Stimulated activated CD8-positive, alpha-beta memory T cell treated with anti-CD3 and anti-CD28 coated beads, Interleukin-15, amount 100 ng/mL, for 24 hours (primary cell): ENCODE measurements around the gene FGGY.
"Not testable (repeated sequence)": the region's sequence is repeated elsewhere in the genome, so short reads cannot be mapped to it uniquely, and the experiment has no call there.

Experiments used
- DNase-seq: peaks from one replicate; pipeline ENCODE4 v3.0.0-alpha.2; 2020; ENCODE audit warnings: low read depth

Gene FGGY, protein sequence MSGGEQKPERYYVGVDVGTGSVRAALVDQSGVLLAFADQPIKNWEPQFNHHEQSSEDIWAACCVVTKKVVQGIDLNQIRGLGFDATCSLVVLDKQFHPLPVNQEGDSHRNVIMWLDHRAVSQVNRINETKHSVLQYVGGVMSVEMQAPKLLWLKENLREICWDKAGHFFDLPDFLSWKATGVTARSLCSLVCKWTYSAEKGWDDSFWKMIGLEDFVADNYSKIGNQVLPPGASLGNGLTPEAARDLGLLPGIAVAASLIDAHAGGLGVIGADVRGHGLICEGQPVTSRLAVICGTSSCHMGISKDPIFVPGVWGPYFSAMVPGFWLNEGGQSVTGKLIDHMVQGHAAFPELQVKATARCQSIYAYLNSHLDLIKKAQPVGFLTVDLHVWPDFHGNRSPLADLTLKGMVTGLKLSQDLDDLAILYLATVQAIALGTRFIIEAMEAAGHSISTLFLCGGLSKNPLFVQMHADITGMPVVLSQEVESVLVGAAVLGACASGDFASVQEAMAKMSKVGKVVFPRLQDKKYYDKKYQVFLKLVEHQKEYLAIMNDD

DNA sequence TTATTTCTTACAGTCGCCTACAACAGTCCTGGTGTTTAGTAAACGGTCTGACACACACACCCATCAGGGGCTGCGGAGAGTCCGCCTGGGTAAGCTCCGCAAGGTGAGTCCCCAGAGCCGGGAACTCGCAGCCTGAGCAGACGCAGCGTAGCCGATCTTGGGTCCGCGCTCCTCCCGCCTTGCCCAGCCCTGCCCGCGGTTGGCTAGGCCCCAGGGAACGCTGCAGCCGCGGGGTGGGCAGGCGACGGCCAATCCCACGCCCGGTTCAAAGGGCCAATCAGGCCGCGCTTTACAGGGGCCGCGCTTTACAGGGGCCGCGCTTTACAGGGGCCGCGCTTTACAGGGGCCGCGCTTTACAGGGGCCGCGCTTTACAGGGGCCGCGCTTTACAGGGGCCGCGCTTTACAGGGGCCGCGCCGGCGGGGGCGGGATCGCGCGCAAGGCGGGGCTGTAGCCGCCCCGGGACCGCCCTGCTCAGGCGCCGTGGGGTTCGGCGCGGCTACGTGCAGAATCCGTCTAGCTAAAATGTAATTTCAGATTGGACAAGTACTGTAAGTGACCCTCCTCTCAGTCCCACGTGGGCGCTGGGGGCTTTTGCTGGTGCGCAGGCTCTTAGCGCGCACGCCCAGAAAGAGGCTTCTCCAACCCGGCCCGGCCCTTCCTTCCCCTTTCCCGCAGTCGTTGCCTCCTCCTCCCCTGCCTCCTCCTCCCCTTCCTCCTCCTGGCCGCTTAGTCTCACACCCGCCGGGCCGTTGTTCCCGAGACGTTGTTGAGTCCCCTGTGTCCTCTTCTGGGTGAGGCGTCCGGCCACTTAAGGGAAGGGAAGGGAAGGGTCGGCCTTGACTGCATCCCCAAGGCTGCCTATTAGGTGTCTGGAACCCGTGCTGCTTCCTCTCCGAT is at the start of gene FGGY:
TSS of gene FGGY (plus strand) at position 737 of the 899 bp plus-strand sequence. CDS start 24,456 bp downstream, outside the sequence.
- DNase-seq: peak; percentile 65

DNA sequence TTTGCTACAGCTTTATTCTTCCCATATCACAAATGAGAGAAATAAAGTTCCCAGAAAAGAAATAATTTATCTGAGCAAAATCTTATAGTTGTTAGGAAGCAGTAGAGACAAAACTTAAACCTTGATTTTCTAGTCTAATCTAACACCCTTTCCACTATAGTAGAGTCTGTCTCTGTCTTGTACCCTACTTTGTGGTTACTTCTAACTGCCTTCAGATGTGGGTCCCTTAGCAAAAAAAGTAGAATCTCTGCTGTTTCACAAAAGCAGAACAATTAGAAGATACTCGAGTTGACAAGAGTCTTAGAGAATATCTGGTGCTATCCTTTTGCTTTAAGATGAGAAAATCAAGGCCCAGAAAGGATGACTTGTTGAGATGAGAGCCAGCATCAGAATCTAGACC is 48.1 kb upstream of the FGGY start:
- DNase-seq: no peak

DNA sequence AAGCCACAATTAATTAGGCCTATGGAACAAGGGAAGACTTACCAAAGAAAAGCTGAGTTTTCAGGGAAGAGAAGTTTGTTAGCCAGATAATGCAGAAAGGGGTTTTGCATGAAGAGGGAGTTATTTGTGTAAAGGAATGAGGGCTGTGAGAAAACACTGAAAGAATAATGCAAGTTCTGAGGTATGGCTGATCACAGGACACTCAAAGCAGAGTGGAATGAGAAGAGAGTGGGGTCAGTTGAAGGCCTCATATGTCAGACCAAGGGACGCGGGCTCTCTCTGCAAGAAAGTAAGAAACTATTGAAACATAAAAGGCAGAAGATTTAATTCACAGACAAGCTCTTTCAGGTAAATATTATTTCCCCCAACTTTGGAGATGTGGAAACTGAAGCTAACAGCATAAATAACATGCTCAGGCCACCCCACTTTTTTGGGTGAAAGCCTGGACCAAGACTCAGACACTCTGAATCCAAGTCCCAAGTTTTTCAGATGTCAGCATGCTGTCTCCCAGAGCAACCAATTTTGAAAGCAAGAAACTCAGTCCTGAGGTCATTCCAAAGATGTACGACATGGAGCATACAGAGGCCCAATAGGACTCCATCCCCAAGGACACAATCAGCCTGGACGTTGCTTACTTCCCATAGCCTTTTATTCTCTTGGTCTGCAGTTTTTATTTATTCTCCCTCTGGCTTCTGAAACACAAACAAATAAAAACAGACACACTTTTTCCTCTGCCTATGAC is 47.3 kb upstream of the FGGY start:
- DNase-seq: no peak

DNA sequence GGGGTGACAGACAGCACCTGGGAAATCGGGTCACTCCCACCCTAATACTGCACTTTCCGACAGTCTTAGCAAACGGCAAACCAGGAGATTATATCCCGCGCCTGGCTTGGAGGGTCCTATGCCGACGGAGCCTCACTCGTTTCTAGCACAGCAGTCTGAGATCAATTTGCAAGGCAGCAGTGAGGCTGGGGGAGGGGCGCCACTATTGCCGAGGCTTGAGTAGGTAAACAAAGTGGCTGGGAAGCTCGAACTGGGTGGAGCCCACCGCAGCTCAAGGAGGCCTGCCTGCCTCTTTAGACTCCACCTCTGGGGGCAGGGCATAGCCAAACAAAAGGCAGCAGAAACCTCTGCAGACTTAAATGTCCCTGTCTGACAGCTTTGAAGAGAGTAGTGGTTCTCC is 45.8 kb upstream of the FGGY start:
- not testable (repeated sequence) for DNase-seq

DNA sequence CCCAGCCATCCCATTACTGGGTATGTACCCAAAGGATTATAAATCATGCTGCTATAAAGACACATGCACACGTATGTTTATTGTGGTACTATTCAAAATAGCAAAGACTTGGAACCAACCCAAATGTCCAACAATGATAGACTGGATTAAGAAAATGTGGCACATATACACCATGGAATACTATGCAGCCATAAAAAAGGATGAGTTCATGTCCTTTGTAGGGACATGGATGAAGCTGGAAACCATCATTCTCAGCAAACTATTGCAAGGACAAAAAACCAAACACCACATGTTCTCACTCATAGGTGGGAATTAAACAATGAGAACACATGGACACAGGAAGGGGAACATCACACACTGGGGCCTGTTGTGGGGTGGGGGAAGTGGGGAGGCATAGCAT is 40.5 kb upstream of the FGGY start:
- DNase-seq: not testable (repeated sequence)

DNA sequence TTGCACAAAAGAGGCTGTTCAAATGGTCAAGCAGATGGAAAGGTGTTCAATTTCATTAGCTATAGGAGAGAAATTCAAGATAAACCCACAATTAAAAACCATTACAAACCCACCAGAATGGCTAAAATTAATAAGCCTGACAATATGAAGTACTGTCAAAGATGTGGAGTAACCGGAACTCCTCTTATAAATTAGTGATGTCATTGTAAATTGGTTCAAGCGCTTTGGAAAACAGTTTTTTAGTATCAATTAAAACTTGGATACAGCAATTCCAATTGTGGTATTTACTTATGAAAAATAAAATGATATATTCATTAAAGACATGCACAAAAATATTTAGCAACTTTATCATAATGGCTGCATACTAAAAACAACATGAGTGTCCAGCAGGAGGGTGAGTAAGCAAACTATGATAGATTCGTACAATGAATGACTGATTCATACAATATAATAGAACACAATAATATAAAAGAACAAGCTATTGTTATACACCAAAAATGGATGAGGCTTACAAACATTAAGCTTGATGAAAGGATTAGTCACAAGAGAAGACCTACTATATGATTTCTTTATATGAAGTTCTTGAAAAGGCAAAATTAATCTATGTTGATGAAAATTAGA is 38.4 kb upstream of the FGGY start:
- no peak for DNase-seq

DNA sequence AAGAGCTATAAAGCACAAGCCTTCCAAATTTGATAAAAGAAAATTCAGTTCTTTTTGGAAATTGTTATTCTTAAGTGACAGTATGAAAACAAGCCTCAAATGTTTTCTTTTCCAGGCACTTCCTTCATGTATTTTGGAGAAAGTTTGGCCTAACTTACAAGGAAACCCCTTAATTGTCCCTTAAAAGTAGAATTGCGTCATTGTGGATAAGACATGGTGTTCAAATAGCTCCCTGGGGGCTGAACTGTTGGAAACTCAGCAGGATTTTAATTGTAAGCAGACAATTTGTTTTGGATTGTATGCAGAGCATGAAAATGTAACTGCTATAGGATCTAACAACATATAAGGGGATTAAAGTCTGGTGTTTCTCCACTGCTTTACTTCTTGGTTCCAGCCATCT is 35.4 kb upstream of the FGGY start:
- DNase-seq: no peak

DNA sequence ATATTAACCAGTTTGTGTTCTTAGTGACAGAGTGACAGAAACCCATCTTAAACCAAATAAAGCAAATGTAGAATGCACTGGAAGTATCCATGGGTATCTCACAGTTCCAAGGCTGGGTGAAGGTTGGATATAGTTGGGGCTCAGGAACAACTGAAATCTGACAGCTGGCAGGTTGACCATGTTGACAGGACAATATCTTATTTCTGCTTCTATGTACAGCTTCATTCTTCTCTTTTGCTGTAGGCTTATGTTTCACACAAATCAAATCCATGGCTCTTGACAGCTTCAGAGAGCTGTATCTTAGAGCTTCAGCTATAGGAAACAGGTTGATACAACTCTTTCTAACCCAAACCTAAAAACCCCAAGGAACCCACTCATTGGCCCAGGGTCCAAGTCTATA is 34.3 kb upstream of the FGGY start:
- DNase-seq: no peak

DNA sequence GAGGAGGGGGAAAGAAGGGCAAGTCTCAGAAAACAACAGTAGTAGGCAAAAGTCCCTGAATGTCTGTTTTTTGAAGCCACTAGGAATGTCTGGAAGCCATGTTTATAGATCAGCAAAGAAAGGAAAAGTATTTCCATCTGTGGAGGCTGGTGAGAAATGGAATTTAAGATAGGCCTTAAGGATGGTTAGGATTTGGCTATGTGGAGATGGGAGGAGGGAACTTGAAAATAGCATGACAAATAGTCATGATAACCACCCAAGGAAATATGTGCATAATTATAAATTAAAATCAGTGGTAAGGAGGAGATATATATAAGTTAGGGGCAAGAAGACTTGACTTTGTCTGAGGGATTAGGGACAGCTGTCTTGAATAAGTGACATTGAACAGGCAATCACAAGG is 33.8 kb upstream of the FGGY start:
- no peak for DNase-seq

DNA sequence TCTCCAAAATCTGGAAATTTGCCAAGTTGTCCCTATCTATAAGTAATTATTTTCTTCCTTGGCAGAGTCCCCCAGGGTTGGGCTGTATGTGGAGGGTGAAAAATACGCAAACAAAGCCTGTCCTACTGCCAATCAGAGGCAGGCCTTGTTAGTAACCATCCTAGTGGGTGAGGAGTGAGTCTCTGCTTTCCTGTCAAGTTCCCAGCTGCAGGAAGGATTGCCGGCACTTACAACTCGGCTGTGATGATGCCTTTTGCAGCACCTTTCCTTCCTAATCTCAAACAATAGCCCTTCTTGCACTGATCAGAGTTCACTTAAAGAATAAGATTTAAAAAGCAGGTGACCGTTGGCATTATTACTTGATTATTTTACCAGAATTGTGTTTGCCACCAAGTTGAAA is 31.3 kb upstream of the FGGY start:
- no peak for DNase-seq

DNA sequence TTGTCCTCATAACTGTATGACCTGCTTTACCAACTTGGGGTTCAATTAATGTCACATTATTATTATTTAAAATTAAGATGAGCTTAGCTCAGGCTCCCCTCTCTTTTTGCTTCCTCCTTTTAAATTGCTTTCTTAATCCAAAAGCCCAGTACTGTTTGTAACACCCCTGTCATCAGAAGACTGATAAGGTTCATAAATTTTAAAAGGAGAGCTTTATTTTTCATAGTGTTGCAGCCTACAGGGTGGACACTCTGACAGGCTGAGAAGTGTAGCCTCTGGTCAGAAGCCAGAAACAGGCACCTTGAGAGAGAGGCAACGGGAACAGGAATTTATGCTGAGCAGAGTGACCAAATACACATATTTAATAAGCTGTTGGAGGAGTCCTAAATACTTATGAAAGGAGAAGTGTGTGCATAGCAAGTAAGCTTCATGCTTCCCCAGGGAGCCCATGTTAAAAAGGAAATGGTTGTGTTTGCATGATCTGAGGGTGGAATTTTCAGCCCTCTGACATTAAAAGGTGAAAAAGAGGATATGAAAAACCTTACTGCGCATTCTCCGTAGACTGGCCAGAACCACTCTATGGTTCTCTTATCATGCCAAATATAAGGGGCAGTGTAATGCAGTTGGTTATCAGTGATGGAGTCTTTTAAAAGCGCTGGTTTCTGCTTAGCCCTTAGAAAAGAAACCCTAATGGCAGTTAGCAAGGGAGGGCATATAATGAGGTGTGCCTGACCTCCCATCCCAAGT is 30.5 kb upstream of the FGGY start:
- no peak for DNase-seq

DNA sequence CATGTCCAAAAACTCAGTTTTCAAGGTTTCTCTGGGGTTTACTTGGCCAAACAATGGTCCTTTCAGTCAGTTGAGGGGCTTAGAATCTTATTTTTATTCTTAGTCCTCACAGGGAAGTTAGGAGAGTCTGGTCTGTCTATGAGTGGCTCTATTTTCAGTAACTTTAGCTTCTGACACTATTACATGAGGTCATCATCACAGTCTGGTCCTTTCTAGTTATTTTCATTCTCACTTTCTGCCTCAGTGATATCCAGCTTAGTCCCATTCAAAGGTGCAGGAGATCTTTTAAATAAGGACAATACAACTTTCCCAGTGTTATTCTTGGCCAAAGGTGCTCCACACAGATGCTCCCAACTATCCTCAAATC is 30.0 kb upstream of the FGGY start:
- DNase-seq: no peak

DNA sequence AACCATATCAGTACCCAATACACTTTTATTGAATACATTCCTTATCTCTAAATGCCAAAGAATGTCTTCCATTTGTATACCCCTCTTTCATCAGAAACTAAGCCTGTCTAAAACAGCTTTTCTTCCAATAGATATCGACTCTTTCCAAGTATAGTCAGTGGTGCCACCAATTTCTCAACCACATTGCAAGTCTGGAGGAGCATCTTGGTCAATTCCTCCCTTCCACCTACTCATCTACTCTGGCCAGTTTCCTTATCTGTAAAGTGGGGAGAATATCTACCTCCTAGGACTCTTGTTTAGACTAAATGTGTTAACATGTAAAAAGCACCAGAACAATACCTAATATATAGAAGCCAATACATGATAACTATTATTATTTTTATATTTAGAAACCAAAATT is 28.5 kb upstream of the FGGY start:
- DNase-seq: no peak

DNA sequence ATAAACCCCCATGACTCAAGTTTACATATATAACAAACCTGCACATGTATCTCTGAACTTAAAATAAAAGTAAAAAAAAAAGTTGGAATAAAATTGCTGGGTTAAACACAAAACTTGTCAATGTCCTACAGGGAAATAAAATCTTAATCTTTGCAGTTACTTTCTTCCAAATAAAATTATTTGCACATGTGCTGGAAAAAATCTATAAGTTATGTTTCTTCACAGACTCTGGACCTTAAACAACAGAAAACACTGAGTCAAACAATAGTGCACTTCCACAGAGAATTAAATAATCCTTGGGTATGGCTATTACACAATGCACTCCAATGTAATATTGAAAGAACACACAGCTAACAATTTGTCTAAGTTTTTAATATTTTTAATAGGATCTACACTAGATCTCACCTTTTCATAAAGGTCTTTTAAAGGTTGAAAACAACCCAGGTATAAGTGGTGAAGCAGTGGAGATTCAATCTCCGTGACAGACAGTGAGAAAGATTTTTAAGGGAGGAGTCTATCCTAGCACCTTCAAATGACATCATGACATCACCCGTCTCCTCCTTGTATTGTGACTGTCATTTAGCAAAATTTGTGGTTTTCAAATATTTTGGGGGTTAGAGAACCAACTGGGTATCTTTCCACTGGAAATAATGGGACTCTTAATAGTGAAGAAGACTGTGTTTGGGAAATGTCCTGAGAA is 25.2 kb upstream of the FGGY start:
- DNase-seq: no peak

DNA sequence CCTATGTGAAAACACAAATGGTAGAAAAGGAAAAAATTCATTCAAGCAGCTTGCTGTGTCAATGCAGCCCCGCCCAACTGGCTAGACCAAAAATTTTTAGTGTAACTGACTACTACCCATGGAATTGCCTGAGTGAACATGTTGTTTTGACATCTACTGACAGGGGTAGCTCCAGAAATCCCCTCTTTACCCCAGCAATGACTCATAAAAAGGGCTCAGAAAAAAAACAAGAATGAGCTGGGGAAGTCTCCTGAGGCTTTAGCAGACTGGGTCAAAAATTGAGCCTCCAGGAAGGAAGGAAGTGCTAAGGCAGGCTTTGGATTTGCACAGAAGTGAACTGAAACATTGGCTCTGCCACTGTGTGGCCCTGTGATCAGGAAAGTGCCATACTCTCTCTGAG is 24.4 kb upstream of the FGGY start:
- no peak for DNase-seq

DNA sequence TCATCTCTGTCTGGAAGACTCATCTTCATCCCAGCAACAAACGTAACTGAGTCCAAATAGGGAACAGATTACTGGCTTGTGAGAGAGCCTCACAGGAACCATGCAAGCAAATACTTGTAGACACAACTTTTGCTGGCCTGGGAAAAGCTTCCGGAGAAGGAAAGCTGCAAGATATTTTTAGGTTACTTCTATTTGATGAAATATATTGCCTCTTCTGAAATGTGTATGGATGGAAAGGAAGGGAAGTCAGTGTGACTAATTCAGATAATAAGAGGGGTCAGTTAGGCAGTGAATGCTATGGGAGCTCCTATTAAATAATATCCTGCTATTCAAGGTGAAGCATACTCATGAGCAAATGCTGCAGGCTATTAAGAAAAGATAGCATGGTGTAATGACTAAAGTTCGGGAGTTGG is 20.4 kb upstream of the FGGY start:
- no peak for DNase-seq

DNA sequence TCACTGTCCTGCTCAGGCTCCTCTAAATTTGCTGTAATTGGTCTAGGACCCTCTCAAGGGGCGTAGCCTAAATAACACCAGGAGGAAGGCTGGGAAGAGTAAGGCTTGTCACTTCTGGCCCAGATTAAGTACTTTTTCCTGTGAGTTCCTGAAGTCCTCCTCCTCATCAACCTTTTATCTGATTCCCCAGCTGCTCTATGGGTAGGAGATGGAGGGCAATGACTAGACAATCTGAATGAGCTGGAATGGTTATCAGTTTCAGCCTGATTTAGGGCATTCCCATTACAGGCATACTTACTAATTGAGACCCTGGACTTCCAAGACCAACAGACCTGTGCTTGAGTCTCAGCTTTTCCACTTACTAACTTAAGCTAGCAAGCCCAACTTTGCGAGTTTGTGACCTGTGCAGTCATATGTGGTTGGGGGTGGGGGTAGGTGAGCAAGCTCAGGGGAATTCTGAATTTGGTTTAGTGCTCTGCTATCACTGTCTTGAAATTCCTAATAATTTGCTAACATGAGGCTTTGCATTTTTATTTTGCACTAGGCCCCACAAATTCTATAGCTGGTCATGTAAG is 18.0 kb upstream of the FGGY start:
- no peak for DNase-seq

DNA sequence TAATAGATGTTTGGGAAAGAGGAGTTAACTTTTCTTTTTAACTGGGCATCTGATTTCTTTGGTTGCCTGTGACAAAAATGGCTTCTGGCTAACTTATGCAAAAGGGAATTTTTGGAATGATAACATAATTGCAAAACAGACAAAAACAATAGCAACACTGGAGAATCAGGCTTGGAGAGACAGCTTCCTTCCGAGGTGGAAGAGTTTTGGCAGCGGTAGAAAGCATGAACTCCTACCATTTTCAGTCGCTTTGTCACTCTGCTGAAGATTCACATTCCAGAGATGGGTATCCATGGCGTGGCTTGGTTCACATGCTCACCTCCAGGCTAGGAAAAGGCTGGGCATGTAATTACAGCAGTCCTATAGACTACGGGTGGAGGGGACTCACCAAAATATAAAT is 17.2 kb upstream of the FGGY start:
- DNase-seq: no peak

DNA sequence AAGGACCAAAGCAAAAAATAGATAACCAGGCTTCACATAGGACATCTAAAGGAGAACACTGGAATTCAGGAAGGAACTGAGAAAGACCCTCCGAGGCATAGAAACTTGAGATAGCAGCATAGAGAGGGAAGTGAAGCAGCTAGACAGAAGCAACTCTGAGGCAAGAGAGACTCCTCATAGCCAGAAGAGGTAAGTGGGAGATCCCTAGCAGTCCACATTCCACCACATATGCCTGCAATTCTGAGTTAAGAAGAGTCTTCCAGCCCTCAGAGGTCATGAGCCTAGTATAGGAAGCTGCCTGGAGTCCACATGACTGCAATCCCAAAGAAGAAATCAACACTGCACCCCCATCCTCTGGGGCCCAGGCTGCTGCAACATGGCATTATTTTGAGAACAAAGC is 13.9 kb upstream of the FGGY start:
- no peak for DNase-seq

DNA sequence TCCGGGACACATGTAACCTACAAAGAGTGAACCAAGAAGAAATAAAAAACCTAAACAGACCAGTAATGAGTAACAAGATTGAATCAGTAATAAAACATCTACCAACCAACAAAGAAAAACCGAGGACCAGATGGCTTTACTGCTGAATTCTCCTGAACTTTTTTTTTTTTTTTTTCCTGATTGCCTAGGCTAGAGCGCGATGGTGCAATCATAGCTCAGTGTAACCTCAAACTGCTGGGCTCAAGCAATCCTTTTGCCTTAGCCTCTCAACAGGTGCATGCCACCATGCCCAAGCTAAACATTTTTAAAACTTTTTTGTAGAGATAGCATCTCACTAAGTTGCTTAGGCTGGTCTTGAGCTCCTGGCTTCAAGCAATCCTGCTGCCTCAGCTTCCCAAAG is 11.2 kb upstream of the FGGY start:
- DNase-seq: no peak
